K562 (cell line): ENCODE measurements around the gene SPAG16. TPM values are rescaled to one million over a fixed set of nuclear protein-coding genes. Genes with fewer than 3 reads are reported as not detected.

Experiments
- ATAC-seq: fragments of 200-7000 bp; cut with Tn5 transposase; 3 replicates; pipeline ENCODE4 v1.9.1; 2020; ENCODE audit warnings: moderate library complexity
- BruUV-seq: library from RNA; stranded (reverse); fragments of 400-500 nt; replicated peaks from 2 replicates; lab custom pipeline; 2021; lab: Mats Ljungman, UMichigan
- CTCF ChIA-PET: fragments of 300-600 bp; formaldehyde crosslinking; extraction: SDS; loops from one replicate; lab custom pipeline; 2021; ENCODE audit warnings: low intra/inter-chr PET ratio; lab: Yijun Ruan, JAX
- POLR2A ChIA-PET: fragments of 300-600, 350-650 bp; sonication (Branson Sonifier 250); formaldehyde crosslinking; extraction: SDS; loops from one replicate; lab custom pipeline; 2021; ENCODE audit warnings: antibody characterized with exemption, inconsistent platforms; lab: Yijun Ruan, JAX
- DNase-seq, 4 experiments: peaks; one replicate each; pipeline versions ENCODE4 v3.0.0 to v3.0.0-alpha.2; 2011 to 2018; ENCODE audit warnings: low spot score in 3 of 4, mixed read lengths in 3 of 4; ENCODE audit errors: extremely low read depth in 1 of 4
- FAIRE-seq: peaks from 2 replicates; lab custom pipeline; 2011; peaks lifted over from hg19 to GRCh38; lab: Jason Lieb, UNC
- H2AFZ ChIP-seq: 2 replicates; pipeline ENCODE4 v1.6.0; 2011; ENCODE audit warnings: low read depth, low read length, control low read depth, inconsistent platforms
- H3K27ac ChIP-seq: fragments of 200-600 bp; 3 replicates; pipeline ENCODE4 v1.8.0; 2011; ENCODE audit warnings: low read depth, mild to moderate bottlenecking, control low read depth, inconsistent platforms, low read length, moderate library complexity, mixed read lengths; ENCODE audit errors: extremely low read depth
- H3K27me3 ChIP-seq, 2 experiments: fragments of 300-600 bp in 1 of 2; 2 replicates in 1 of 2; 3 replicates in 1 of 2; pipeline versions ENCODE4 v1.6.0 to v1.8.0; 2011; ENCODE audit warnings: inconsistent platforms in 2 of 2, low read length in 2 of 2, mild to moderate bottlenecking in 1 of 2, mixed read lengths in 1 of 2, moderate library complexity in 1 of 2; ENCODE audit not compliant: control insufficient read depth in 2 of 2, insufficient read depth in 2 of 2
- H3K36me3 ChIP-seq: fragments of 300-600 bp; 3 replicates; pipeline ENCODE4 v1.8.0; 2011; ENCODE audit warnings: mild to moderate bottlenecking, low read length, inconsistent platforms; ENCODE audit not compliant: control insufficient read depth, insufficient read depth
- H3K4me1 ChIP-seq, 2 experiments: fragments of 200-600 bp in 1 of 2; replicated peaks in 1 of 2; 2 replicates in 1 of 2; 3 replicates in 1 of 2; pipeline versions ENCODE4 v1.5.1 to v1.8.0; 2011; ENCODE audit warnings: inconsistent platforms in 2 of 2, low read length in 2 of 2, mild to moderate bottlenecking in 1 of 2, mixed read lengths in 1 of 2, moderate library complexity in 1 of 2; ENCODE audit not compliant: control insufficient read depth in 2 of 2, insufficient read depth in 2 of 2
- H3K4me2 ChIP-seq: 2 replicates; pipeline ENCODE4 v1.6.1; 2011; ENCODE audit warnings: low read length, control low read depth, inconsistent platforms, mixed read lengths; ENCODE audit not compliant: insufficient read depth
- H3K4me3 ChIP-seq: fragments of 200-600 bp; sonication (generic), shearing (Covaris generic); 2 replicates; pipeline ENCODE4 v1.5.1; 2016; ENCODE audit warnings: control low read depth, inconsistent platforms
- H3K79me2 ChIP-seq: fragments of 200-600 bp; 3 replicates; pipeline ENCODE4 v1.8.0; 2011; ENCODE audit warnings: low read length, inconsistent platforms; ENCODE audit not compliant: control insufficient read depth, insufficient read depth
- H3K9ac ChIP-seq, 2 experiments: 2 replicates each; pipeline versions ENCODE4 v1.6.0 to v1.6.1; 2011; ENCODE audit warnings: low read depth in 2 of 2, low read length in 2 of 2, control low read depth in 1 of 2, inconsistent platforms in 1 of 2, mild to moderate bottlenecking in 1 of 2, mixed read lengths in 1 of 2; ENCODE audit not compliant: insufficient read depth in 1 of 2
- H3K9me1 ChIP-seq: one replicate; pipeline ENCODE4 v1.6.0; 2011; ENCODE audit warnings: inconsistent platforms, mild to moderate bottlenecking, low read length, moderate library complexity; ENCODE audit not compliant: control insufficient read depth, insufficient read depth
- H3K9me3 ChIP-seq: replicated peaks from 2 replicates; pipeline ENCODE4 v1.5.1; 2011; ENCODE audit warnings: low read depth, low read length, inconsistent platforms; ENCODE audit not compliant: control insufficient read depth, insufficient read depth
- H4K20me1 ChIP-seq: replicated peaks from 2 replicates; pipeline ENCODE4 v1.6.1; 2011; ENCODE audit warnings: low read length, inconsistent platforms, mixed read lengths; ENCODE audit not compliant: control insufficient read depth, insufficient read depth
- ATF2 ChIP-seq: sonication (generic); formaldehyde crosslinking; IDR thresholded peaks from 2 replicates; pipeline ENCODE4 v1.8.1; 2022; ENCODE audit warnings: missing genetic modification reagents
- BCOR ChIP-seq: fragments of 450-650 bp; IDR thresholded peaks from 2 replicates; pipeline ENCODE4 v1.6.1; 2016
- COPS2 ChIP-seq: fragments of 450-650 bp; conservative IDR thresholded peaks from 2 replicates; pipeline ENCODE4 v1.6.1; 2016; ENCODE audit warnings: mild to moderate bottlenecking, moderate library complexity
- FOXK2 ChIP-seq, 2 experiments: fragments of 450-650 bp; IDR thresholded peaks in 1 of 2; conservative IDR thresholded peaks in 1 of 2; 2 replicates each; pipeline ENCODE4 v1.6.1; 2016; ENCODE audit warnings: low read depth in 2 of 2, mild to moderate bottlenecking in 1 of 2
- GTF2E2 ChIP-seq: fragments of 200-800 bp; sonication (Bioruptor generic); IDR thresholded peaks from 2 replicates; pipeline ENCODE4 v1.6.1; 2016; ENCODE audit warnings: missing genetic modification characterization, missing compliant biosample characterization
- KAT7 ChIP-seq: sonication (generic); formaldehyde crosslinking; IDR thresholded peaks from 2 replicates; pipeline ENCODE4 v1.8.0; 2022; ENCODE audit warnings: missing genetic modification reagents, mild to moderate bottlenecking, borderline replicate concordance
- NFATC3 ChIP-seq: fragments of 450-650 bp; IDR thresholded peaks from 2 replicates; pipeline ENCODE4 v1.6.1; 2017; ENCODE audit warnings: mild to moderate bottlenecking
- PHF8 ChIP-seq: fragments of 200-600 bp; sonication (generic); IDR thresholded peaks from 2 replicates; pipeline ENCODE4 v1.6.1; 2012; ENCODE audit warnings: mixed run types, mild to moderate bottlenecking, inconsistent platforms, low read length, moderate library complexity, borderline replicate concordance
- RBM34 ChIP-seq: fragments of 200-400 bp; formaldehyde crosslinking; IDR thresholded peaks from 2 replicates; pipeline ENCODE4 v1.6.1; 2018; ENCODE audit warnings: low read length, borderline replicate concordance; ENCODE audit not compliant: insufficient read depth
- ZBTB1 ChIP-seq: sonication (generic); formaldehyde crosslinking; IDR thresholded peaks from 2 replicates; pipeline ENCODE4 v1.8.1; 2023; ENCODE audit warnings: missing genetic modification reagents, low read depth, mild to moderate bottlenecking, borderline replicate concordance
- ZBTB49 ChIP-seq: sonication (generic); formaldehyde crosslinking; IDR thresholded peaks from 2 replicates; pipeline ENCODE4 v1.8.0; 2022; ENCODE audit warnings: missing genetic modification reagents, mild to moderate bottlenecking, borderline replicate concordance
- ZC3H11A ChIP-seq: IDR thresholded peaks from 2 replicates; pipeline ENCODE4 v1.6.1; 2012; ENCODE audit warnings: low read depth, low read length, improper control_type of control experiment
- ZNF589 ChIP-seq: fragments of 200-800 bp; sonication (Bioruptor generic); IDR thresholded peaks from 2 replicates; pipeline ENCODE4 v1.6.1; 2016; ENCODE audit warnings: low read depth, missing genetic modification characterization, missing compliant biosample characterization
- WGBS: fragments of 100-300 bp; shearing (Covaris generic); methylation state at CpG from one replicate; pipeline ENCODE4 v1.1.6; 2016; ENCODE audit warnings: low coverage, mixed read lengths; ENCODE audit not compliant: insufficient coverage; ENCODE audit errors: missing lambda C conversion rate; 5-methylcytosine and 5-hydroxymethylcytosine counted together
- in situ Hi-C: fragments of 300-500 bp; cut with MboI; formaldehyde crosslinking; loops from 4 replicates; pipeline ENCODE4 v1.15.0; 2018; ENCODE audit warnings: inconsistent platforms, mixed read lengths
- intact Hi-C: fragments of 100-400 bp; cut with micrococcal nuclease; formaldehyde crosslinking; loops from 2 replicates; pipeline ENCODE4 v1.14.2; 2022
- polyA plus RNA-seq, 8 experiments: library from polyadenylated mRNA; depleted of rRNA in 4 of 8; stranded (reverse) in 5 of 8; unstranded in 3 of 8; fragments of >200 nt; fragmentation: Nextera tagmentation in 2 of 8; fragmentation: Illumina TruSeq in 1 of 8; extraction: Ambion mirVana in 2 of 8; extraction: Trizol in 1 of 8; gene quantifications; 2 replicates each; pipeline versions ENCODE4 v1.2.1 to v1.2.3, GENCODE V29; 2011 to 2014; ENCODE audit warnings: inconsistent platforms in 1 of 8, missing spikeins in 1 of 8
- total RNA-seq, 7 experiments: library from RNA; depleted of rRNA in 6 of 7; stranded (reverse); fragments of >200 nt in 6 of 7; fragmentation: Illumina TruSeq in 2 of 7; extraction: Trizol in 2 of 7; gene quantifications; 2 replicates each; pipeline versions ENCODE4 v1.2.1 to v1.2.3, GENCODE V29; 2011 to 2021; ENCODE audit warnings: low replicate concordance in 1 of 7

The SPAG16 gene
- total and polyA plus RNA-seq, 9 of the 15 experiments (the other 6 are each of a cell fraction or from before 2014, with no cell fraction given): 0.98 to 5.9 (median 3.5) TPM

- FAIRE-seq (no peak), DNase-seq (no peak), ATAC-seq (no peak)
- in situ Hi-C loops (no loop called here), intact Hi-C loops (no loop called here)
- Histone ChIP-seq H3K9ac (no peak overlapping the region), H2AFZ (no peak overlapping the region), H4K20me1 (no peaks in the 10 kb centered on the region), H3K27me3 (no peaks in the 10 kb centered on the region), H3K79me2 (no peaks in the 10 kb centered on the region), H3K4me1 (no peaks in the 10 kb centered on the region), H3K4me2 (no peak overlapping the region), H3K4me3 (no peak overlapping the region)
- no TSS peak for BruUV-seq
- CTCF ChIA-PET: no interaction called here
- WGBS: 0% methylated on average over 1 of the region's 1 CpG
- no peak for TF ChIP-seq ZBTB49 (CRISPR knock-in tag)
- no peak for TF ChIP-seq ZBTB1 (CRISPR knock-in tag)
- TF ChIP-seq KAT7: no peak
- no peak for TF ChIP-seq NFATC3
- TF ChIP-seq BCOR: no peak
- TF ChIP-seq RBM34: no peak
- no peak for TF ChIP-seq ATF2 (CRISPR knock-in tag)
- no peak for TF ChIP-seq GTF2E2 (tag)
- no peak for TF ChIP-seq FOXK2 (conservative IDR thresholded peaks at IDR 0.05 in 1 of 2, IDR thresholded peaks at IDR 0.05 in 1 of 2; ENCODE audit: low read depth in 2 of 2)
- no peak for TF ChIP-seq COPS2
- no peak for TF ChIP-seq ZC3H11A
- TF ChIP-seq ZNF589 (CRISPR knock-in tag): no peak
- no peak for TF ChIP-seq PHF8
- TF ChIP-seq, all 486 proteins: peak for 0
- POLR2A ChIA-PET: no interaction called here
- Histone ChIP-seq H3K36me3 (no peaks in the 10 kb centered on the region), H3K9me1 (no peaks in the 10 kb centered on the region), H3K9me3 (no peaks in the 10 kb centered on the region), H3K27ac (no peak overlapping the region)
Measured at GRCh38 chr2:214180071-214180470, 895.8 kb downstream of the SPAG16 start.
